HCT116 (cell line): ENCODE results near the gene ETFDH. TPM values are rescaled to one million over a fixed set of nuclear protein-coding genes. Genes with fewer than 3 reads are reported as not detected.

Source experiments
- ATAC-seq: fragments of 200-7000 bp; cut with Tn5 transposase; 2 replicates; pipeline ENCODE4 v1.9.1; 2020; ENCODE audit warnings: mild to moderate bottlenecking, moderate library complexity
- BruUV-seq: library from RNA; stranded (reverse); fragments of 400-500 nt; replicated peaks from 2 replicates; lab custom pipeline; 2021; lab: Mats Ljungman, UMichigan
- CTCF ChIA-PET: fragments of 300-600 bp; sonication (Branson Sonifier 250); formaldehyde crosslinking; loops from one replicate; lab custom pipeline; 2021; ENCODE audit warnings: antibody characterized with exemption; lab: Charles Lee
- POLR2A ChIA-PET: fragments of 300-600, 350-600 bp; sonication (Branson Sonifier 250); formaldehyde crosslinking; loops from one replicate; lab custom pipeline; 2021; ENCODE audit warnings: antibody characterized with exemption; lab: Charles Lee
- RAD21 ChIA-PET, 2 experiments: fragments of 300-600 bp; sonication (Branson Sonifier 250); formaldehyde crosslinking; loops; one replicate each; lab custom pipeline; 2023; ENCODE audit warnings: low total read pairs in 2 of 2; ENCODE audit not compliant: uncharacterized antibody in 2 of 2, unreplicated experiment in 2 of 2, low non-redundant PET in 1 of 2; lab: Charles Lee
- DNase-seq: peaks from one replicate; pipeline ENCODE4 v3.0.0-alpha.2; 2010; ENCODE audit warnings: low read depth, low spot score
- H2AFZ ChIP-seq: fragments of 200-600 bp; shearing (Covaris generic), sonication (generic); 2 replicates; pipeline ENCODE4 v1.6.1; 2017; ENCODE audit warnings: low read depth, mixed run types, mixed read lengths, antibody characterized with exemption, low read length; ENCODE audit not compliant: poor library complexity, severe bottlenecking
- H3K27ac ChIP-seq: 2 replicates; pipeline ENCODE4 v1.5.1; 2012; ENCODE audit warnings: low read depth, low read length
- H3K27me3 ChIP-seq: fragments of 200-600 bp; sonication (generic); 2 replicates; pipeline ENCODE4 v1.6.1; 2016; ENCODE audit warnings: mixed run types, low read length, mixed read lengths; ENCODE audit not compliant: insufficient read depth
- H3K36me3 ChIP-seq, 2 experiments: fragments of 200-500 bp in 1 of 2; fragments of 200-600 bp in 1 of 2; sonication (Bioruptor generic) in 1 of 2; sonication (generic) in 1 of 2; 2 replicates each; pipeline versions ENCODE4 v1.5.1 to v1.6.1; 2014 to 2016; ENCODE audit warnings: low read length in 2 of 2, inconsistent platforms in 1 of 2, mixed read lengths in 1 of 2, mixed run types in 1 of 2; ENCODE audit not compliant: insufficient read depth in 2 of 2, control insufficient read depth in 1 of 2
- H3K4me1 ChIP-seq, 2 experiments: fragments of 200-600 bp in 1 of 2; sonication (generic) in 1 of 2; 2 replicates each; pipeline versions ENCODE4 v1.5.1 to v1.6.1; 2012 to 2017; ENCODE audit warnings: low read length in 2 of 2, inconsistent platforms in 1 of 2, mild to moderate bottlenecking in 1 of 2, mixed read lengths in 1 of 2, mixed run types in 1 of 2, moderate library complexity in 1 of 2; ENCODE audit not compliant: insufficient read depth in 2 of 2, control insufficient read depth in 1 of 2
- H3K4me2 ChIP-seq: fragments of 200-600 bp; sonication (generic); 2 replicates; pipeline ENCODE4 v1.6.1; 2017; ENCODE audit warnings: mixed run types, low read length, mixed read lengths
- H3K4me3 ChIP-seq, 2 experiments: fragments of 200-600 bp in 1 of 2; sonication (generic) in 1 of 2; replicated peaks in 1 of 2; 2 replicates each; pipeline ENCODE4 v1.5.1; 2011 to 2016; ENCODE audit warnings: low read length in 2 of 2, control low read depth in 1 of 2, low read depth in 1 of 2, mild to moderate bottlenecking in 1 of 2, mixed read lengths in 1 of 2, mixed run types in 1 of 2
- H3K79me2 ChIP-seq: fragments of 200-600 bp; sonication (generic); 2 replicates; pipeline ENCODE4 v1.6.1; 2017; ENCODE audit warnings: mild to moderate bottlenecking, mixed run types, low read length, moderate library complexity, mixed read lengths; ENCODE audit not compliant: insufficient read depth
- H3K9ac ChIP-seq: fragments of 200-600 bp; sonication (generic); 2 replicates; pipeline ENCODE4 v1.6.1; 2016; ENCODE audit warnings: low read length, mixed read lengths
- H3K9me2 ChIP-seq: fragments of 200-600 bp; sonication (generic), shearing (Covaris generic); 2 replicates; pipeline ENCODE4 v1.6.1; 2017; ENCODE audit warnings: mixed run types, mild to moderate bottlenecking, moderate library complexity; ENCODE audit not compliant: insufficient read depth
- H3K9me3 ChIP-seq, 2 experiments: fragments of 200-500 bp in 1 of 2; fragments of 200-600 bp in 1 of 2; sonication (Bioruptor generic) in 1 of 2; sonication (generic) in 1 of 2; 2 replicates each; pipeline ENCODE4 v1.6.1; 2014 to 2017; ENCODE audit warnings: low read length in 2 of 2, mixed read lengths in 2 of 2, inconsistent platforms in 1 of 2, low read depth in 1 of 2, mild to moderate bottlenecking in 1 of 2, mixed run types in 1 of 2, moderate library complexity in 1 of 2; ENCODE audit not compliant: control insufficient read depth in 1 of 2, insufficient read depth in 1 of 2
- H4K20me1 ChIP-seq: fragments of 200-600 bp; sonication (generic), shearing (Covaris generic); 2 replicates; pipeline ENCODE4 v1.6.1; 2017; ENCODE audit warnings: mixed run types, mild to moderate bottlenecking, moderate library complexity; ENCODE audit not compliant: insufficient read depth
- CBX3 ChIP-seq: IDR thresholded peaks from 2 replicates; pipeline ENCODE4 v1.6.1; 2012; ENCODE audit warnings: low read depth
- CEBPB ChIP-seq: IDR thresholded peaks from 2 replicates; pipeline ENCODE4 v1.6.1; 2012; ENCODE audit warnings: low read depth
- EGR1 ChIP-seq: IDR thresholded peaks from 2 replicates; pipeline ENCODE4 v1.6.1; 2012; ENCODE audit warnings: low read depth
- ELF1 ChIP-seq: IDR thresholded peaks from 2 replicates; pipeline ENCODE4 v1.6.1; 2012; ENCODE audit warnings: low read depth, borderline replicate concordance
- EZH2 ChIP-seq: fragments of 200-600 bp; sonication (generic); IDR thresholded peaks from 2 replicates; pipeline ENCODE4 v1.6.1; 2017; ENCODE audit warnings: antibody characterized with exemption, mixed run types
- FOSL1 ChIP-seq: IDR thresholded peaks from 2 replicates; pipeline ENCODE4 v1.6.1; 2012; ENCODE audit warnings: low read depth
- POLR2A ChIP-seq: IDR thresholded peaks from 2 replicates; pipeline ENCODE4 v1.7.0; 2011; ENCODE audit warnings: borderline replicate concordance; ENCODE audit not compliant: insufficient read depth, insufficient read length; ENCODE audit errors: extremely low read depth
- POLR2AphosphoS5 ChIP-seq: IDR thresholded peaks from 2 replicates; pipeline ENCODE4 v1.6.1; 2011; ENCODE audit warnings: mild to moderate bottlenecking, low read depth, low read length, moderate library complexity
- RAD21 ChIP-seq: IDR thresholded peaks from 2 replicates; pipeline ENCODE4 v1.6.1; 2012; ENCODE audit warnings: low read depth, mild to moderate bottlenecking
- SIN3A ChIP-seq: IDR thresholded peaks from 2 replicates; pipeline ENCODE4 v1.6.1; 2012; ENCODE audit warnings: low read depth
- SP1 ChIP-seq: IDR thresholded peaks from 2 replicates; pipeline ENCODE4 v1.6.1; 2012; ENCODE audit warnings: low read depth
- TCF7L2 ChIP-seq: IDR thresholded peaks from 2 replicates; pipeline ENCODE4 v1.7.0; 2011; ENCODE audit warnings: borderline replicate concordance, inconsistent platforms; ENCODE audit not compliant: insufficient read depth, insufficient read length; ENCODE audit errors: extremely low read depth
- ZFX ChIP-seq: fragments of 450-650 bp; IDR thresholded peaks from 2 replicates; pipeline ENCODE4 v1.6.1; 2017
- ZNF274 ChIP-seq: fragments of 200-500 bp; sonication (Bioruptor generic); IDR thresholded peaks from 2 replicates; pipeline ENCODE4 v1.6.1; 2014; ENCODE audit warnings: mild to moderate bottlenecking, low read depth, low read length, inconsistent platforms
- intact Hi-C: fragments of 100-400 bp; cut with micrococcal nuclease; formaldehyde crosslinking; loops from 2 replicates; pipeline ENCODE4 v1.10.0; 2022
- total RNA-seq: library from RNA; stranded (reverse); gene quantifications from one replicate; pipeline ENCODE4 v1.2.1, GENCODE V29; 2021; ENCODE audit not compliant: unreplicated experiment
- TF ChIP-seq, protein P1 (sequence below), 3 experiments: fragments of 200-600 bp in 1 of 3; sonication (generic) in 1 of 3; IDR thresholded peaks in 2 of 3; conservative IDR thresholded peaks in 1 of 3; 2 replicates each; pipeline ENCODE4 v1.5.1; 2012 to 2017; ENCODE audit warnings: low read depth in 2 of 3, low read length in 2 of 3, antibody characterized with exemption in 1 of 3, borderline replicate concordance in 1 of 3, control low read depth in 1 of 3, mild to moderate bottlenecking in 1 of 3, mixed read lengths in 1 of 3, mixed run types in 1 of 3, moderate library complexity in 1 of 3; ENCODE audit not compliant: insufficient read depth in 1 of 3
- TF ChIP-seq, protein P2 (sequence below): IDR thresholded peaks from 2 replicates; pipeline ENCODE4 v1.6.1; 2012; ENCODE audit warnings: low read depth
- TF ChIP-seq, protein P3 (sequence below): IDR thresholded peaks from 2 replicates; pipeline ENCODE4 v1.6.1; 2012
- TF ChIP-seq, protein P4 (sequence below): IDR thresholded peaks from 2 replicates; pipeline ENCODE4 v1.6.1; 2012

ETFDH gene
- total RNA-seq, 1 experiment from 2014 or later, result 22.2 TPM

DNA sequence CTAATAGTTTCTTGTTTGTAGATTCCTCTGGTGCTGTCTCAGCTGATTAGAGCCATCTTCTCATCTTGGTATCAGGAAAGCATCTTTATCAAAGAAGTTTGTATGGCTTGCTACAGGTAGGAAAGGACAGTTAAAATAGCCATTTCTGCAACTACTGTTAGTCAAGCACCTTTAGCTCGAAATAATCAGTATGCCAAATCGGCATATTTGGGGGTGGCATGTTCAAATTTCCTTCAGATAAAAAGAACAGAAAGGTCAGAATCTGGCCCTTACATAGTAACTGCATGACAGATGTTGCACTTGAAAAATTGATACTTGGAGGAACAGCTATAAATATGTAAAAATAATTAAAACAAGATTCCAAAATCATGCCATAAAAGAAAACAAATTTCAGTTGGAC, 5.2 kb upstream of the ETFDH start:
- no peaks in the 10 kb centered on the region for H4K20me1 ChIP-seq
- no peak for ATAC-seq
- no peak overlapping the region for H3K9ac ChIP-seq
- H2AFZ ChIP-seq, result no peak overlapping the region
- peaks cover 48% of the 10 kb centered on the region for H3K79me2 ChIP-seq
- ChIA-PET RAD21 (no interaction called here), CTCF (no interaction called here), POLR2A (no interaction called here)
- no peaks in the 10 kb centered on the region for H3K9me2 ChIP-seq
- no peak overlapping the region for H3K4me3 ChIP-seq
- H3K4me1 ChIP-seq, result peaks cover 5 to 8% of the 10 kb centered on the region in 2 experiments; a peak in 3 of 4 replicates
- H3K27ac ChIP-seq, result no peak overlapping the region
- peaks cover 0 to 4% of the 10 kb centered on the region in 2 experiments; a peak in 1 of 4 replicates for H3K36me3 ChIP-seq
- no peak for DNase-seq
- H3K27me3 ChIP-seq, result no peaks in the 10 kb centered on the region
- intact Hi-C loops, result no loop called here
- BruUV-seq, result no TSS peak
- no peak overlapping the region for H3K4me2 ChIP-seq
- no peak for TF ChIP-seq FOSL1
- TF ChIP-seq POLR2AphosphoS5, result no peak
- TF ChIP-seq SP1, result no peak
- TF ChIP-seq CBX3, result no peak
- TF ChIP-seq, protein P1, sequence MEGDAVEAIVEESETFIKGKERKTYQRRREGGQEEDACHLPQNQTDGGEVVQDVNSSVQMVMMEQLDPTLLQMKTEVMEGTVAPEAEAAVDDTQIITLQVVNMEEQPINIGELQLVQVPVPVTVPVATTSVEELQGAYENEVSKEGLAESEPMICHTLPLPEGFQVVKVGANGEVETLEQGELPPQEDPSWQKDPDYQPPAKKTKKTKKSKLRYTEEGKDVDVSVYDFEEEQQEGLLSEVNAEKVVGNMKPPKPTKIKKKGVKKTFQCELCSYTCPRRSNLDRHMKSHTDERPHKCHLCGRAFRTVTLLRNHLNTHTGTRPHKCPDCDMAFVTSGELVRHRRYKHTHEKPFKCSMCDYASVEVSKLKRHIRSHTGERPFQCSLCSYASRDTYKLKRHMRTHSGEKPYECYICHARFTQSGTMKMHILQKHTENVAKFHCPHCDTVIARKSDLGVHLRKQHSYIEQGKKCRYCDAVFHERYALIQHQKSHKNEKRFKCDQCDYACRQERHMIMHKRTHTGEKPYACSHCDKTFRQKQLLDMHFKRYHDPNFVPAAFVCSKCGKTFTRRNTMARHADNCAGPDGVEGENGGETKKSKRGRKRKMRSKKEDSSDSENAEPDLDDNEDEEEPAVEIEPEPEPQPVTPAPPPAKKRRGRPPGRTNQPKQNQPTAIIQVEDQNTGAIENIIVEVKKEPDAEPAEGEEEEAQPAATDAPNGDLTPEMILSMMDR (IDR thresholded peaks at IDR 0.05 in 2 of 3, conservative IDR thresholded peaks at IDR 0.05 in 1 of 3; ENCODE audit: borderline replicate concordance in 1 of 3, insufficient read depth in 1 of 3, low read depth in 2 of 3, low read length in 2 of 3), result no peak
- TF ChIP-seq SIN3A, result no peak
- no peak for TF ChIP-seq CEBPB
- TF ChIP-seq POLR2A, result no peak
- no peak for TF ChIP-seq EZH2
- TF ChIP-seq RAD21, result no peak
- TF ChIP-seq EGR1, result no peak
- TF ChIP-seq, protein P2, sequence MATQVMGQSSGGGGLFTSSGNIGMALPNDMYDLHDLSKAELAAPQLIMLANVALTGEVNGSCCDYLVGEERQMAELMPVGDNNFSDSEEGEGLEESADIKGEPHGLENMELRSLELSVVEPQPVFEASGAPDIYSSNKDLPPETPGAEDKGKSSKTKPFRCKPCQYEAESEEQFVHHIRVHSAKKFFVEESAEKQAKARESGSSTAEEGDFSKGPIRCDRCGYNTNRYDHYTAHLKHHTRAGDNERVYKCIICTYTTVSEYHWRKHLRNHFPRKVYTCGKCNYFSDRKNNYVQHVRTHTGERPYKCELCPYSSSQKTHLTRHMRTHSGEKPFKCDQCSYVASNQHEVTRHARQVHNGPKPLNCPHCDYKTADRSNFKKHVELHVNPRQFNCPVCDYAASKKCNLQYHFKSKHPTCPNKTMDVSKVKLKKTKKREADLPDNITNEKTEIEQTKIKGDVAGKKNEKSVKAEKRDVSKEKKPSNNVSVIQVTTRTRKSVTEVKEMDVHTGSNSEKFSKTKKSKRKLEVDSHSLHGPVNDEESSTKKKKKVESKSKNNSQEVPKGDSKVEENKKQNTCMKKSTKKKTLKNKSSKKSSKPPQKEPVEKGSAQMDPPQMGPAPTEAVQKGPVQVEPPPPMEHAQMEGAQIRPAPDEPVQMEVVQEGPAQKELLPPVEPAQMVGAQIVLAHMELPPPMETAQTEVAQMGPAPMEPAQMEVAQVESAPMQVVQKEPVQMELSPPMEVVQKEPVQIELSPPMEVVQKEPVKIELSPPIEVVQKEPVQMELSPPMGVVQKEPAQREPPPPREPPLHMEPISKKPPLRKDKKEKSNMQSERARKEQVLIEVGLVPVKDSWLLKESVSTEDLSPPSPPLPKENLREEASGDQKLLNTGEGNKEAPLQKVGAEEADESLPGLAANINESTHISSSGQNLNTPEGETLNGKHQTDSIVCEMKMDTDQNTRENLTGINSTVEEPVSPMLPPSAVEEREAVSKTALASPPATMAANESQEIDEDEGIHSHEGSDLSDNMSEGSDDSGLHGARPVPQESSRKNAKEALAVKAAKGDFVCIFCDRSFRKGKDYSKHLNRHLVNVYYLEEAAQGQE, result no peak
- TF ChIP-seq, protein P3, sequence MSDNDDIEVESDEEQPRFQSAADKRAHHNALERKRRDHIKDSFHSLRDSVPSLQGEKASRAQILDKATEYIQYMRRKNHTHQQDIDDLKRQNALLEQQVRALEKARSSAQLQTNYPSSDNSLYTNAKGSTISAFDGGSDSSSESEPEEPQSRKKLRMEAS, result no peak
- TF ChIP-seq ZFX, result no peak
- TF ChIP-seq, protein P4, sequence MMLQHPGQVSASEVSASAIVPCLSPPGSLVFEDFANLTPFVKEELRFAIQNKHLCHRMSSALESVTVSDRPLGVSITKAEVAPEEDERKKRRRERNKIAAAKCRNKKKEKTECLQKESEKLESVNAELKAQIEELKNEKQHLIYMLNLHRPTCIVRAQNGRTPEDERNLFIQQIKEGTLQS, result no peak
- TF ChIP-seq ZNF274, result no peak
- no peak for TF ChIP-seq TCF7L2
- no peak for TF ChIP-seq ELF1
- H3K9me3 ChIP-seq, result no peaks in the 10 kb centered on the region
